HFFc6 (cell line): ENCODE measurements around the gene IL20RB. TPM values are rescaled to one million over a fixed set of nuclear protein-coding genes. Genes with fewer than 3 reads are reported as not detected.

Source experiments
- DNase-seq: peaks from one replicate; pipeline ENCODE4 v3.0.0-alpha.2; 2018
- H3K27ac Mint-ChIP-seq: 2 replicates; pipeline ENCODE4 v1.8.0; 2020; ENCODE audit warnings: mild to moderate bottlenecking, mixed read lengths
- H3K27me3 Mint-ChIP-seq: 2 replicates; pipeline ENCODE4 v1.8.0; 2021; ENCODE audit warnings: mild to moderate bottlenecking, moderate library complexity, mixed read lengths; ENCODE audit not compliant: insufficient read depth
- H3K36me3 Mint-ChIP-seq: 2 replicates; pipeline ENCODE4 v1.8.0; 2021; ENCODE audit warnings: low read depth, mixed read lengths
- H3K4me1 Mint-ChIP-seq: 2 replicates; pipeline ENCODE4 v1.8.0; 2020; ENCODE audit warnings: low read depth, mixed read lengths
- H3K4me3 Mint-ChIP-seq: 2 replicates; pipeline ENCODE4 v1.8.0; 2020; ENCODE audit warnings: mild to moderate bottlenecking, moderate library complexity, mixed read lengths
- H3K9me3 Mint-ChIP-seq: 2 replicates; pipeline ENCODE4 v1.8.0; 2020; ENCODE audit warnings: mild to moderate bottlenecking, mixed read lengths
- total RNA-seq, 6 experiments: library from RNA; stranded (reverse); fragmentation: NEBNext Ultra II Directional; extraction: Animal tissue kit (Norgen Biotek cat#: 25700); gene quantifications; 2 replicates in 1 of 6; 3 replicates in 5 of 6; pipeline ENCODE4 v1.2.3, GENCODE V29; 2021
- TF ChIP-seq, protein P1 (sequence below): fragments of 200-600 bp; sonication (generic); IDR thresholded peaks from 2 replicates; pipeline ENCODE4 v1.5.0; 2021; ENCODE audit warnings: antibody characterized with exemption, mild to moderate bottlenecking

Gene IL20RB
- total RNA-seq, 6 experiments from 2014 or later, result 0.51 to 1.5 (median 0.82) TPM

DNA sequence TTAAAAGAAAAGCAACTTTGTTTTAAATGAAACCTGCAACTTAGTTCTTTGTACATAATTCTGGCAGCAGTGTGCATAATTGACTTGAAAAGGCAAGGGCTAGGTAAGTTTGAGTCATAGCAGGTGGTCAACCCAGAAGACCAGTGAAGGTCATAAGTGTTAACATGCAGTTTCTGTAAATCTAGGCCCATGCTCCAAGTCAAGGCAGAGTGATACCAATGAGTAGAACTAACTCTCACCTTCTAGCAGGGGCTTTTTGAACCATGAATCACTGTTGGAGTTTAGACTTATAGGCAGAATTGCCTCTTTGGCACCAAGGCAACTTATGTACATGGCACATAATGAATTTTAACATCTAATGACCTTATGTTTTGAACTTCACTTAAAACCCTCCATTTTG is 29.5 kb upstream of the IL20RB start:
- DNase-seq, result no peak
- Mint-ChIP-seq H3K4me3 (no peak overlapping the region), H3K27ac (no peak overlapping the region), H3K9me3 (no peaks in the 10 kb centered on the region), H3K4me1 (peaks cover 28% of the 10 kb centered on the region), H3K36me3 (peaks cover 15% of the 10 kb centered on the region), H3K27me3 (no peaks in the 10 kb centered on the region)
- TF ChIP-seq, protein P1, sequence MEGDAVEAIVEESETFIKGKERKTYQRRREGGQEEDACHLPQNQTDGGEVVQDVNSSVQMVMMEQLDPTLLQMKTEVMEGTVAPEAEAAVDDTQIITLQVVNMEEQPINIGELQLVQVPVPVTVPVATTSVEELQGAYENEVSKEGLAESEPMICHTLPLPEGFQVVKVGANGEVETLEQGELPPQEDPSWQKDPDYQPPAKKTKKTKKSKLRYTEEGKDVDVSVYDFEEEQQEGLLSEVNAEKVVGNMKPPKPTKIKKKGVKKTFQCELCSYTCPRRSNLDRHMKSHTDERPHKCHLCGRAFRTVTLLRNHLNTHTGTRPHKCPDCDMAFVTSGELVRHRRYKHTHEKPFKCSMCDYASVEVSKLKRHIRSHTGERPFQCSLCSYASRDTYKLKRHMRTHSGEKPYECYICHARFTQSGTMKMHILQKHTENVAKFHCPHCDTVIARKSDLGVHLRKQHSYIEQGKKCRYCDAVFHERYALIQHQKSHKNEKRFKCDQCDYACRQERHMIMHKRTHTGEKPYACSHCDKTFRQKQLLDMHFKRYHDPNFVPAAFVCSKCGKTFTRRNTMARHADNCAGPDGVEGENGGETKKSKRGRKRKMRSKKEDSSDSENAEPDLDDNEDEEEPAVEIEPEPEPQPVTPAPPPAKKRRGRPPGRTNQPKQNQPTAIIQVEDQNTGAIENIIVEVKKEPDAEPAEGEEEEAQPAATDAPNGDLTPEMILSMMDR, result no peak

DNA sequence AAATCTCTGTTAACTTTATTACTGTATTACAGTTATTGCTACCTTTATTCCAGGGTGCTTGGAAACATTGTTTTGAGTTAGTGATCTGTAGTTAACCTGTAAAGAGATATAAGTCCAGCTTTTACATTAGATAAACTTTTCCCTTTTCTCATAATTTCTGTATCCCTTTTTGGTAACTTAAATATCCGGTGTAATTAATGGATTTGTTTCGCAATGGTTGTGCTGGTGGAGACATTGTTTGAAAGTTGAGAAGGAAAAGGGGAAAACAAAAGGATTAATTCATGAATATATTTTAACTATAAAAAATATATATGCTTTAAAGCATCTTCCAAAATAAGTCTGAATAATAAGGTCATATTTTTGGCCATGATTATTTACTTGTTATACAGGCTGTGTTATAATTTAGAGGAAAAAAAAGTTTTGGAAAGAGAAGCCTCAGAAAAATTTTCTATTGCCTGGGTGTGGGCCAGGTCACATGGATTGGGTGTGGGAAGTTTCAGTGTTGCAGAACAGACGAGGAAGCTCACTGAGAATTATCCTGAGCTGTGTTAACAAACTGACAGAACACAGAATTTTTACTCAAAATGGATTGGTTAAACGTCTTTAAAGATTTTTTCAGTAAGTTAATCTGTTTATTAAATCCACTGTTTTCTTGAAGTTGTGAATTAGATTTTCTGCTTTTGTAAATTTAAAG is 27.7 kb upstream of the IL20RB start:
- Mint-ChIP-seq H3K36me3 (peaks cover 23% of the 10 kb centered on the region), H3K4me1 (peaks cover 32% of the 10 kb centered on the region), H3K9me3 (no peaks in the 10 kb centered on the region), H3K27ac (no peak overlapping the region), H3K4me3 (no peak overlapping the region), H3K27me3 (no peaks in the 10 kb centered on the region)
- TF ChIP-seq, protein P1, result no peak
- no peak for DNase-seq

DNA sequence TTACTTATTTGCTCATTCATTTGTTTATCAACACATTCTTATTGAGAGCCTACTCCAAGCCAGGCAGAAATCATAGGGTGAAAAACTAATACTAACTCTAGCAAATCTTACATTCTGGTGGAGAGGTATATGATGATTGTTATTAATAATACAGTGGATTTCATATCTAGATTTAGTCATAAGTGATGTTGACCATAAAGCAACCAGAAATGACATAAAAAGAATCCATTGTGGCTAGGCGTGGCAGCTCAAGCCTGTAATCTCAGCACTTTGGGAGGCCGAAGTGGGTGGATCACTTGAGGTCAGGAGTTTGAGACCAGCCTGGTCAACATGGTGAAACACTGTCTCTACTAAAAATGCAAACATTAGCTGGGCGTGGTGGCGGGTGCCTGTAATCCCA is 26.2 kb upstream of the IL20RB start:
- no peak overlapping the region for H3K4me3 Mint-ChIP-seq
- H3K36me3 Mint-ChIP-seq, result peaks cover 28% of the 10 kb centered on the region
- H3K27me3 Mint-ChIP-seq, result no peaks in the 10 kb centered on the region; the same call in 1 of the 2 replicates
- no peak for DNase-seq
- peaks cover 37% of the 10 kb centered on the region for H3K4me1 Mint-ChIP-seq
- TF ChIP-seq, protein P1, result no peak
- H3K9me3 Mint-ChIP-seq, result no peaks in the 10 kb centered on the region
- no peak overlapping the region for H3K27ac Mint-ChIP-seq

DNA sequence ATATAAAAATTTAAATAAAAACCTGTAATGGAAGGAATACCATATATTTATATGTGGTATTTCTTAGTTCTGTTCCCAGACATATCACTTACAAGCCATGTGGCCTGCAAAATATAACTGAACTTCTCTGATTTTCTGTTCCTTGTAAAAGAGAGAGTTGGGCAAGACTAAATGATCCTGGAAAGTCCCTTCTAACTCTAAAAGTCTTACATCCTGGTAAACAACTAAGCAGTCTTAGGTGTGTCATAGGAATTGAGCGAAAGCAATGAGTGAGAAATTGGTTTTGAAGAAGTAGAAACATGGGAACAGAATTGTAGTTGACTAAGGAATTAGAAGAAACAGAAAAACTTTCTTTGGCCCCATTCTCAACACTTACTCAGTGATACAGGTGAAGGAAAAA is 25.3 kb upstream of the IL20RB start:
- H3K36me3 Mint-ChIP-seq, result peaks cover 34% of the 10 kb centered on the region
- H3K9me3 Mint-ChIP-seq, result peaks cover 4% of the 10 kb centered on the region
- H3K4me3 Mint-ChIP-seq, result no peak overlapping the region
- no peaks in the 10 kb centered on the region; the same call in 1 of the 2 replicates for H3K27me3 Mint-ChIP-seq
- H3K27ac Mint-ChIP-seq, result no peak overlapping the region
- TF ChIP-seq, protein P1, result no peak
- no peak for DNase-seq
- H3K4me1 Mint-ChIP-seq, result peaks cover 40% of the 10 kb centered on the region

DNA sequence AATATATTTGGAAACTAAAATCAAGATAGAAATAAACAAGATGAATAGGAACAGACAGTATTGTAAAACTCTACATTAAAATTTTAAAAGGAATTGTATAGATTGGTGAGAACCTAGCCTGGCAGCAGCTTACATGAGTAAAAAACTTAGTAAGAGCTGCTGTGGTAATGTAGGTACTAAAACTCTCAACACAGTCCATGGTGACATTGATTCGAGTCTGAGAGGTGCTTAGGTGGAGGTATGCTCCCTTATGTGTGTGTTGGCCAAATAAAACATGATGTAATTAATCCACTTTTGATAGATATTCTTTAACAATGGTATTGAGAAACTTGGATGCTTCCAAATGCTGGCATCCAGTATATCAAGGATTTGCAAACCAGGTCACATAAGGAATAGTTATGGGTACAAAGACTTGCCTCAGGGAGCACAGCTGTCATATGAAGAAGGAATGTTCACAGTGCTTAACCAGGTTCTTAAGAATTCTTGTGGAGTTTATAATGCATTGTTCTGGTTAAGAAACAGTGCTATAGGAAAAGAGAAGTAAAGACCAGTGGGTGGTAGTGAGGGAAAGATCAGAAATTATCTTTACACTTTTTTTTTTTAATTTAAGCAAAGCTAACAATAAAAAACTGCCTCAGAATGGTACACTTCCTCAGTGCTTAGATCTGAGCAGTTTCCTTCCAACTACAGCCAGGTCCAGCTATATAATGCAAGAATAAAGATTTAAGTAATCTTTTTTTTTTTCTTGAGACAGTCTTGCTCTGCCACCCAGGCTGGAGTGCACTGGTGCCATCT is 24.6 kb upstream of the IL20RB start:
- TF ChIP-seq, protein P1, result no peak
- Mint-ChIP-seq H3K36me3 (peaks cover 30% of the 10 kb centered on the region), H3K27me3 (no peaks in the 10 kb centered on the region; the same call in 1 of the 2 replicates), H3K4me1 (peaks cover 46% of the 10 kb centered on the region), H3K9me3 (peaks cover 7% of the 10 kb centered on the region), H3K4me3 (no peak overlapping the region), H3K27ac (no peak overlapping the region)
- DNase-seq, result no peak
